ENCODE data around the gene UQCC2. TPM values are rescaled to one million over a fixed set of nuclear protein-coding genes. Genes with fewer than 3 reads are reported as not detected.

Gene UQCC2
- total RNA-seq, 1 donor from 2014 or later = 54.9 TPM

DNA sequence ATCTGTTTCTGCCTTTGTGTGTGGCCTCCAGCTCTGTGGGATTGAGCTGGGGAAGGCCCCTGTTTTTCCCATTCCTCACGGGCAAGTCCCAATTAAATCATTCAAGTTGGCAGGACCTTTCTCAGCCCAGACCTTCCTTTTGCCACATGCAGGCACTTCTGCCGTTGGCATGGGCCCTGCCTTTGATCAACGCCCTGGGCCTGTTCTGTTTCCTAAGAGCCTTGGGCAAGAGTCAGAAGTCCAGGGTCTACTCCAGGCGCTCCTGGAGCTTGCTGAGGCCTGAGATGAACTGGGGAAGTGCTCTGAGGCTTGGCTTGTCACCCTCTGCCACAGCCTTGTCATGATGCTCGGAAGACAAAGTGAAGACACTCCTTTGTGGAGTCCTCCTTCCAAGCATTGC, 28.1 kb upstream of the UQCC2 start:
- DNase-seq (ENCODE audit: low spot score) = no peak
- H3K36me3 Mint-ChIP-seq (ENCODE audit: low read depth, unreplicated experiment) = no peaks in the 10 kb centered on the region
- peaks cover 4% of the 10 kb centered on the region for H3K4me1 Mint-ChIP-seq (ENCODE audit: unreplicated experiment)
- no peaks in the 10 kb centered on the region for H3K9me3 Mint-ChIP-seq (ENCODE audit: unreplicated experiment)
- H3K27ac Mint-ChIP-seq (ENCODE audit: unreplicated experiment) = no peak overlapping the region
- no peak overlapping the region for H3K4me3 Mint-ChIP-seq (ENCODE audit: unreplicated experiment)
- H3K27me3 Mint-ChIP-seq (ENCODE audit: unreplicated experiment) = peaks cover 3% of the 10 kb centered on the region
- no peak for TF ChIP-seq CTCF (IDR thresholded peaks at IDR 0.05; ENCODE audit: unreplicated experiment)

DNA sequence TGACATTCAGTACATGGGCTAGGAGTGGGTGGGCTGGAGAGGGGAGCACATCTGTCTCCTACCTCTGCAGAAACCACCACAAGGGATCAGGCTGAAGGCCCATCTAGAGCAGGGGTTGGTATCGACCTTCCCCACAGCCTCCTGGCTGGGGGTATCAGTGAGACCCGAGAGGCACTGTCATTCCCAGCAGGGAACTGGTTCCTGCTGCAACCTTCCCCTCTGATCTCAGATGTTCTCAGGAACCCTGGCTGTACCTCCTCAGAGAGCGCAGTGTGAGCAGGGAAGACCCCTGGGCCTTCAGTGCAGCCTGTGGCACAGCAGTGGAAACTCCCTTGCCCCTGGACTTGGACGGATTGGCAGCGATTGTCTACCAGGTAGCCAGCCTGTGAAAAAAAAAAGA, 27.4 kb upstream of the UQCC2 start:
- DNase-seq (ENCODE audit: low spot score) = no peak
- Mint-ChIP-seq H3K9me3 (ENCODE audit: unreplicated experiment) (no peaks in the 10 kb centered on the region), H3K36me3 (ENCODE audit: low read depth, unreplicated experiment) (no peaks in the 10 kb centered on the region), H3K4me1 (ENCODE audit: unreplicated experiment) (peaks cover 4% of the 10 kb centered on the region), H3K27ac (ENCODE audit: unreplicated experiment) (no peak overlapping the region), H3K27me3 (ENCODE audit: unreplicated experiment) (peaks cover 3% of the 10 kb centered on the region), H3K4me3 (ENCODE audit: unreplicated experiment) (no peak overlapping the region)
- TF ChIP-seq CTCF (IDR thresholded peaks at IDR 0.05; ENCODE audit: unreplicated experiment) = no peak

DNA sequence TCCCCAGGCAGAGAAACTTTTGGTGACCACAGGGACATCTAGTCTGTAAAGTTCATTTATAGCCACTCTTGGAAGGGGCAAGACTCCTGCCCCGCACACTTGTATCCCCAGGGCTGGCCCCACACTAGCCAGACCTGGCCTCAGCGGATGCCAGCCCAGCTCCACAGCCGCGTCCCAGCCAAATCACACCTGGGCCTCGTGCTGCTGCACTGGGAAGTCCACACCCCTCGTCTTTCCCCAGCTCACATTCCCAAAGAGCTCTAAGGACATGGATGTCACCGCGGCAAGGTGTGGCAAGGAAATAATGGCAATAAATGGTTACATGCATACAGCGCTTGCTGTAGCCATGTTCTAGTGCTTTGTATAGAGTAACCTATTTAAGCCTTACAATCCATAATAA, 26.7 kb upstream of the UQCC2 start:
- no peak overlapping the region for H3K27ac Mint-ChIP-seq (ENCODE audit: unreplicated experiment)
- no peaks in the 10 kb centered on the region for H3K9me3 Mint-ChIP-seq (ENCODE audit: unreplicated experiment)
- H3K36me3 Mint-ChIP-seq (ENCODE audit: low read depth, unreplicated experiment) = no peaks in the 10 kb centered on the region
- H3K4me1 Mint-ChIP-seq (ENCODE audit: unreplicated experiment) = peaks cover 4% of the 10 kb centered on the region
- no peak for TF ChIP-seq CTCF (IDR thresholded peaks at IDR 0.05; ENCODE audit: unreplicated experiment)
- no peak overlapping the region for H3K4me3 Mint-ChIP-seq (ENCODE audit: unreplicated experiment)
- peaks cover 3% of the 10 kb centered on the region for H3K27me3 Mint-ChIP-seq (ENCODE audit: unreplicated experiment)
- no peak for DNase-seq (ENCODE audit: low spot score)

GRCh38 chr6:33737267-33738026, 25.9 kb upstream of the UQCC2 start:
- Mint-ChIP-seq H3K9me3 (ENCODE audit: unreplicated experiment) (no peaks in the 10 kb centered on the region), H3K4me1 (ENCODE audit: unreplicated experiment) (peaks cover 4% of the 10 kb centered on the region), H3K27me3 (ENCODE audit: unreplicated experiment) (peaks cover 3% of the 10 kb centered on the region), H3K36me3 (ENCODE audit: low read depth, unreplicated experiment) (no peaks in the 10 kb centered on the region), H3K4me3 (ENCODE audit: unreplicated experiment) (no peak overlapping the region), H3K27ac (ENCODE audit: unreplicated experiment) (no peak overlapping the region)
- DNase-seq (ENCODE audit: low spot score) = no peak
- TF ChIP-seq CTCF (IDR thresholded peaks at IDR 0.05; ENCODE audit: unreplicated experiment) = no peak

GRCh38 chr6:33735216-33735615, 23.7 kb upstream of the UQCC2 start:
- Mint-ChIP-seq H3K27me3 (ENCODE audit: unreplicated experiment) (peaks cover 4% of the 10 kb centered on the region), H3K4me1 (ENCODE audit: unreplicated experiment) (peaks cover 4% of the 10 kb centered on the region), H3K4me3 (ENCODE audit: unreplicated experiment) (no peak overlapping the region), H3K27ac (ENCODE audit: unreplicated experiment) (no peak overlapping the region), H3K9me3 (ENCODE audit: unreplicated experiment) (no peaks in the 10 kb centered on the region), H3K36me3 (ENCODE audit: low read depth, unreplicated experiment) (no peaks in the 10 kb centered on the region)
- no peak for TF ChIP-seq CTCF (IDR thresholded peaks at IDR 0.05; ENCODE audit: unreplicated experiment)
- no peak for DNase-seq (ENCODE audit: low spot score)

Data from endothelial cell (in vitro differentiated cells).